ENCODE data around the gene ANKRD28.

DNA sequence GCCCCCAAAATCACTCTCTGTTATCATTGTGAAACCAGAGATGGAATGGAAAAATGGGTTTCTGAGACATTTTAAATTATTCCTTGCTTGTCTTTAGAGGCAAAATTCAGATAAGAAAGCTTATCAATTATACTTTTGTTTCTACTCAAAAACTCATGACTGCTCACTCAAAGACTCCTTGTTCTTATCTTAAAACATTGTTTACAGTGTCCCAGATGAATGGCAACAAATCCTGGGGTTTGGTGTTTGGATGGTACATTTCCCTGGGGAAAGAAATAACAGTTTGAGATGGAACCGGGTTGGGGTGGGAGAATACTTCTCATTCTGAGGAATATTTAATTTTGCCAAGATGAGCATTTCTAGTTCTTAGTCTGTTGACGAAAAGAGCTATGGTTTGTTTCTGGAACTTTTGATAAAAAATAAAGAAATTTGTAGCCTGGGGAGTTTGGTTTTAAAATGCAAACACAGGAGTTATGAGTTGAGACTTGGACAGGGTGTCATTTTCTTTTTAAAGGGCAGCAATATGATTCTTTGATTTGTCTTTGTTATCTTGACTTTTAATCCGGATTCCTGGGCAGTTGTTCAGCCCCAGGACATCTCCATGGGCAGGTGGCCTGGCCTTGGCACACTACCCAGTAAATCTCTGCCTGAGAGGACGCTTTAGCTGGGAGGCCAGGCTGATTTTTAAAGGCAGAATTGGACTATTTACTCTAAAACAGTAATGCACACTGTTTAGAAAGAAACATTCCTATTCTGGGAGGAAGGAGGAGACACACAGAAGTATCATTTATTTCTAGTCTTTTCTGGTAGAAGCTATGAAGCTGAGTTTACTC lies 163.8 kb downstream of the ANKRD28 start:
- no peak for TF ChIP-seq EZH2 (optimal IDR thresholded peaks at IDR 0.05; ENCODE audit: low read depth, low read length)
- TF ChIP-seq, protein P1, sequence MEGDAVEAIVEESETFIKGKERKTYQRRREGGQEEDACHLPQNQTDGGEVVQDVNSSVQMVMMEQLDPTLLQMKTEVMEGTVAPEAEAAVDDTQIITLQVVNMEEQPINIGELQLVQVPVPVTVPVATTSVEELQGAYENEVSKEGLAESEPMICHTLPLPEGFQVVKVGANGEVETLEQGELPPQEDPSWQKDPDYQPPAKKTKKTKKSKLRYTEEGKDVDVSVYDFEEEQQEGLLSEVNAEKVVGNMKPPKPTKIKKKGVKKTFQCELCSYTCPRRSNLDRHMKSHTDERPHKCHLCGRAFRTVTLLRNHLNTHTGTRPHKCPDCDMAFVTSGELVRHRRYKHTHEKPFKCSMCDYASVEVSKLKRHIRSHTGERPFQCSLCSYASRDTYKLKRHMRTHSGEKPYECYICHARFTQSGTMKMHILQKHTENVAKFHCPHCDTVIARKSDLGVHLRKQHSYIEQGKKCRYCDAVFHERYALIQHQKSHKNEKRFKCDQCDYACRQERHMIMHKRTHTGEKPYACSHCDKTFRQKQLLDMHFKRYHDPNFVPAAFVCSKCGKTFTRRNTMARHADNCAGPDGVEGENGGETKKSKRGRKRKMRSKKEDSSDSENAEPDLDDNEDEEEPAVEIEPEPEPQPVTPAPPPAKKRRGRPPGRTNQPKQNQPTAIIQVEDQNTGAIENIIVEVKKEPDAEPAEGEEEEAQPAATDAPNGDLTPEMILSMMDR (IDR thresholded peaks at IDR 0.05; ENCODE audit: low read length): no peak
- TF ChIP-seq EZH2phosphoT487 (IDR thresholded peaks at IDR 0.05; ENCODE audit: low read length): no peak
